Astrocyte (in vitro differentiated cells and primary cell): Measurements from ENCODE around the gene SCAANT1.

Source experiments
- CTCF ChIP-seq: IDR thresholded peaks from 2 replicates; pipeline ENCODE4 v1.5.1; 2011; ENCODE audit warnings: low read depth, mild to moderate bottlenecking, inconsistent platforms, low read length, moderate library complexity; ENCODE audit not compliant: insufficient read depth
- EZH2 ChIP-seq: IDR thresholded peaks from 2 replicates; pipeline ENCODE4 v1.6.1; 2012; ENCODE audit warnings: mild to moderate bottlenecking, low read length, inconsistent platforms; ENCODE audit not compliant: insufficient read depth

GRCh38 chr3:63914312-63914711 lies 2.1 kb upstream of the SCAANT1 start:
- no peak for TF ChIP-seq EZH2
- TF ChIP-seq CTCF = no peak
